Suppressor macrophage treated with lipopolysaccharide for 1 hour (primary cell): ENCODE measurements around the gene GPR183.

Experiments used
- DNase-seq, 3 donors: peaks; one replicate each; pipeline ENCODE4 v3.0.0-alpha.2; 2020 to 2022

GPR183 gene

DNA sequence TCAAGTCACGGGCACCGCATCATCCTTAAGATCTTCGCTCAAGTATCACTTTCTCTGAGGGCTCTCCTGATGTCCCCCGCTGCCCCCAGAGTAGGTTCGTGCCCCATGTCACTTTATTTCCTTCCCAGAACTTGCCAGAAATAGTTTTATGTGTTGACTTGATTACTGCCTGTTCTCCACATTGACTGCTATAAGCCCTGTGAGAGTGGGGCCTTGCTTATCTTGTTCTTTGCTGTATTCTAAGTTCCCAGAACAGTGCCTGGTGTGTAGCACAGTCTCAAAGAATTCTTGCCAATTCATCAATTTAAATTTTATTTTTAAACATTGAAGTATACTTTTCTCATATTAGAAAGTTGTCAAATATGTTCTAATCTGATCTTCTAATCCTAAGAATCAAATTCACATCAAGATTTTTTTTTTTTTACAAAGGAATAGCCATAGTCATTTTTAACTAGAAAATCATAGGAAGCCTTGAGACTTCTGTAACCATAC is 32.1 kb upstream of the GPR183 start:
- DNase-seq, result no peak

DNA sequence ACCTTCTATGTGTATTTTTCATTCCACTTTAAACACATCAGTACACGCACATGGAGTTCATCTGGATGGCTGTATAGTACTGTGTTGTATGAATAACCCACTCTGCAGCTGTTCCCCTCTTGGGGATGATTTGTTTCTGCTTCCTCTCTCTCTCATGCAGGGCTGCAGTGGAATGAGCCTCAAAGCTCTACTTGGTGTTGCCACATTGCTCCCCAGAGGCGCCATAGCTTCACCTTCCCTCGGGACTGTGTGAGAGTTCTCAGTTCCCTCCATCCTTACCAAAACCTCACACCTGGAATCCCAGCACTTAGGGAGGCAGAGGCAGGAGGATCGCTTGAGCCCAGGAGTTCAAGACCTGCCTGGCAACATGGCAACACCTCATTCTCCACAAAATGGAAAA is 28.4 kb upstream of the GPR183 start:
- DNase-seq, result peak in 1 of 3 donors; percentile 31

DNA sequence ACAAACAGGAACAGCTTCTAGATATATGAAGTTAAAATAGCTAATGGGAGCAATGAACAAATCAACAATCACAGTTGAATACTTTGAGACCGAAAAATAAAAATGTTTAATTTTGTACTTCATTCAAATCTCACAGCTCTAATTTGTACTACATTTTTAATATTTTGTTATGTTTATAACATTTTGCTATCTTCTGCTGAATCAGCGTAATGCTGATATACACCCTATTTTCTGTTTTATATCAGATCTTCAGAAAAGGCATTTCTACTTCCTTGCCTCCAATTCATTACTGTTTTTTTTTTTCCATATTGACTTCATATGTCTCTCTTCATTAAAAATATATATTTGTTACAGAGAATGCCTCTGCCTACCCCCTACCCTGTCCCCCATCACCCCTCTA is 27.9 kb upstream of the GPR183 start:
- no peak for DNase-seq

DNA sequence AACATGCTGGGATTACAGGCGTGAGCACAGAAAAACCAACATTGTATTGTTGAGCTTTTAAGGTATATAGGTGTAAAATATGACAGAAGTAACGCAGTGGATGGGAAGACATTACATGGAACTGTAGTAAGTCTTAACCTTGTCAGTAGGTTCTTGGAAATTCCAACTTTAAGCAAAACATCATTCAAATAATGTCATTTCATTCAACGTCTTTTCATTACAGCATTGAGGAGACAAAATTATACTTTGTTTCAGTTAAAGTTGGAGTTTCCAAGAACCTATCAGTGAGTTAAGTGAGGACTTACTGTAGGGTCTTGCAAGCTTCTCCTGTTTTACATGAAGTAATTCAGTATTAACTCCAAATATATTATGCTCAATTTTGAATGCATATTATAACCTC is 27.0 kb upstream of the GPR183 start:
- DNase-seq, result peak in 1 of 3 donors; percentile 53

DNA sequence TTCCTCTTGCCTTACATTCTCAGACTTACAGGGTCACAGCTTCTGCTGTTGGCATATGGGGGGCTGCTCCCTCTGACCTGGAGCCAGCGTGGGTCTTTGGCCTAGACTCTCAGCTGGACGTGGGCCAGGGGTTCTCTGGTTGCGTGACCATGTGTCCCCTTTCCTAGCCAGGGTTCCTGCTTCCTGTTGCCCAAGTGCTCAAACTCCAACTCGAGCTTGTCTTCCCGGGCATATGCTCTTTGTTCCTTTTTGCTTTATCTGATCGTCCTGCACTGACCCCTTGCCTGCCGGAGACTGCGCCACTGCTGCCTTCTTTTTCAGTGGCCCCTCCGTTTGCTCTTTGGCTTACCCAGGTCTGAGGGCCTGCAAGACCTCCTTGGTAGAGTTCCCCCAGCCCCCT is 25.3 kb upstream of the GPR183 start:
- DNase-seq, result peak in 1 of 3 donors; percentile 33

DNA sequence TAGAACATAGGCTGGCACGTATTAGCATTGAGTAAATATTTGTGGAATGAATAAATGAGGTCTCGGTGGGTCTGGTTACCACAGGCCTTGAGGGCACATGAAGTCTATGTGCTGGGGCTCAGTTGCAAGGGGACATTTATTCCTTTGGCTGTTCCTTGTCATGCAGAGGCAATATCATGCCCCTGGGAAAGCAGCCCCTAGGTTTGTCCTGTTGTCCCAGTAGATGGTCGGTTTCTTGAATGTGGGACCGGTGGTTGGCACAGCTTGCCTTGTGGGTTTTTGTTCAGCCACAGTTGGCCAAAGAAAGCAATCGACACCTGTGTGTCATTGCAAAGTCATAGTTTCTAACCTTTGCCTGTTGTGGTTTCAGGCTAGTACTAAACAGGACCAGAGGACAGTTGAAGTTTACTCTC is 24.7 kb upstream of the GPR183 start:
- no peak for DNase-seq

DNA sequence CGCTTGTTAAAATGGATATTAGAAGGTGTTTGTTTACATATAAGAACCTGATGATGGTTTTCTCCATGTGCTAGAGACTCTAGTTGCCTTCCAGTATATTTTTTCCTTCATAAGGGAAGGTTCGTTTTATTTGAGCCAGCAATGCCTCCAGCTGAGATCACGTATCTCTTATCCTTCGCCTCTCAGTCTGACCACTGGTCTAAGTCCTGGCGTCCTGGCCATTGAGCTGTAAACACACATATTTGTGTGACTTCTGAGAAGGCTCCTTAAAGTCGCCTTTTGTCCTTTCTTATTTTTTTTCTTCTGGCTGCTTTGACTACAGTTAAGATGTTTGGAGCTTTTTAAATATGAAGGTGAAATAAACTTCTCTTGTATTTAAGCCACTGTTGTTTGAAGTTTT is 23.7 kb upstream of the GPR183 start:
- no peak for DNase-seq

DNA sequence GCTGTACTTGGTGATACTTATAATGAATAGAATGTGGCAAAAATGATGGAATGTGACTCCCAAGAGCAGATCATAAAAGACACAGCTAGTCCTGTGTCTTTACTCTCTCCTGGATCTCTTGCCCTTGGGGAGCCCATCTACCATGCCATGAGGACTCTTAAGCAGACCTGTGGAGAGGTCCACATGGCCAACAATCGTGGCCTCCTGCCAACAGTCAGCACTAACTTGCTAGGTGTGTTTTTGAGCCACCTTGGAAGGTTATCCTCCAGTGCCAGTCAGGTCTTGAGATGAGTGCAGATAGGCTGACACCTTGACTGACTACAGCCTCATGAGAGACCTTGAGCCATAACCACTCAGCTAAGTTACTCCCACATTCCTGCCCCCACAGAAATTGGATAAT is 22.3 kb upstream of the GPR183 start:
- DNase-seq, result no peak

DNA sequence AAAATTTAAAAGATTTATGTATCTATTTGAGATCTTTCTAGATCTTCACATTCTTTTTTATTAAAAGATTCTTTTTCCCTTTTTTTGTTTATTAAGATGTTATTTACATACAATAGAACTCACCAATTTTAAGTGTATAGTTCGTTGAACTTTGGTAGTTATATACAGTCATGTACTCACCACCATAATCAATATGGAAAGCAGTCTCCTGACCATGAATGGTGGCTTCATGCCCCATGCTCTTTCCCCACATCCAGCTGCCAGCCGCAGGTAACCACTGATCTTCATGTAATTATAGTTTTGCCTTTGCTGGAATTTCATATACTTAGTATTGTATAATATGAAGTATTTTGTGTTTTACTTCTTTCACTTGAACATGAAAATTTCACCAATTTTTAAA is 20.6 kb upstream of the GPR183 start:
- DNase-seq, result no peak

DNA sequence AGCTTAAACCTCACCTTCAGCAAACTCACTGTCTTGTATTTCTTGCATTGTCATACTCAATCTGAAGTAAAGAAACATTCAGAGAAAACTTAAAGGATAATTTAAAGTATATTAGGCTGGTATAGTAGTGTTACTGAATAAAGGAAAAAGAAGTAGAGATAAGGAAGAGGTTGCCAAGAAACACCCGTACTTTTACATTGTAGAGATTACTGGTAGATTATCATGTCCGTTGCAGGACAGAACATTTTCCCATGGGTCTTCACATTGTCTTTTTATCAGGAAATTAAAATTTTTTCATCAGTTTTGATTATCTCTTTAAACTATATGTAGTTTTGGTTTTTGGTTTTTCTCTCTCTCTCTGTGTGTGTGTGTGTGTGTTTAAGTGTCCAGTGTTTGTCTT is 19.9 kb upstream of the GPR183 start:
- DNase-seq, result no peak

DNA sequence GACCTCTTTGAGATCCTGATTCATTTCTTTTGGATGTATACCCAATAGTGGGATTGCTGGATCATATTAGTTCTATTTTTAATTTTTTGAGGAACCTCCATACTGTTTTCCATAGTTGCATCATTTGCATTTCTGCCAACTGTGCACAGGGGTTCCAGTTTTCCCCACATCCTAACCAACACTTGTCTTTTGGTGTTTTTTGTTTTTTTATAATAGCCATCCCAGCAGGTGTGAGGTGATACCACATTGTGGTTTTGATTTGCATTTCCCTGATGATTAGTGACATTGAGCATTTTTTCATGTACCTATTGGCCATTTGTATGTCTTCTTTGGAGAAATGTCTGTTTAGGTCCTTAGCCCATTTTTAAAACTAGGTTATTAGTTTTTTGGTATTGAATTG is 18.8 kb upstream of the GPR183 start:
- no peak for DNase-seq

DNA sequence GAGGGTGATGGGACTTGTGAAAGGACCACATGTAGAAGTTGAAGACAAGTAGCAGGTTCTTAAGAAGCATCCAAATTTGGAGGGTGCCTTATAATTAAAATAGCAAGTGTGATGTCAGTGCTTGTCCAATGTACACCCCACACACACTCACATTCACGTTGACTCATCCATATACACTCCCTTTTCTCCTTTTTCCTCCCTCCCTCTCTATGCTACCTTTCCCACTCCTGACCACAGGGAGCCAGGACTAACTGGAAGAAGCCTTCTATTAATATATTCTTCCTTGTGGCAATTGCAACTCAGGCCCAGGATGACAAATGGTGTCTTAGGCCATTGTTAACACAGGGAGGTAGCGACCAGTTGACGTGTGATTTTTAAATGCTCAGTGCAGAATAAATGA is 16.3 kb upstream of the GPR183 start:
- peak in 1 of 3 donors; percentile 43 for DNase-seq

DNA sequence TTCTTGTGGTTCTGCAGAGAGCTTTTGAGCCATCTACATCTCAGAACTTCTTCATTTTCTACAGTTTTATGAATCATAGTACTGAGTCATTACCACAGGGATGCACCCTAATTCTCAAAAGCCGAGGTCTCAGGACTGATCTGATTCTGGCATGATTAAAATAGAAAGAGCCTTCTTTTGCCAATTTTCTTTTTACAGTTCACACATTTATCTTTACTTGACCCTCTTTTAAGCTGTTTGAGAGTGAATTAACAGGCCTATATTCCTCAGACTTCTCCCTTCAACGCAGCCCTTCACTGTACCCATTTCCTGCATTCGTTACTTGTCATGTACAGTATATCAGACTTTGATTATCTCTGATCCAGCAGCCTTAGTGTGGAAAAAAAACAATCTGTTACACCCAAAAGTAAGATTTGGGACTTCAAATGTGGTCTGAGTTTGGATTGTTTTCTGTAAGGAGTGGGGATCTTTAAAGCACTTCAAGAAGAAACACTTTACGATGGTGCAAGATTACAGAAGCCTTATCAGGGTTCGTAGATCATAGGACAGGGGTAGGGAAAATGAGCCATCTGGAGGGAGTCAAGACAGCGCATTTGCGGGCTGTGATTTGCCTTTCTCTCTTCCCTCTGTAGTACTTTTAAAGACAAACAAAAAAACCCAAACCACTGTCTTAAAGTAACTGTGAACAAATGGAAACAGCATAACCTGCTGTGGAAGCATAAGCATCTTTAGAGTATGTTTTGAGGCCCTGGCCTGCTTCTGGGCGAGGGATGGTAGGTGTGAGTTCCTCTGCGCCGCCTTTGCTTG is 15.3 kb upstream of the GPR183 start:
- peak; percentile 70 to 93 (median 92) for DNase-seq

DNA sequence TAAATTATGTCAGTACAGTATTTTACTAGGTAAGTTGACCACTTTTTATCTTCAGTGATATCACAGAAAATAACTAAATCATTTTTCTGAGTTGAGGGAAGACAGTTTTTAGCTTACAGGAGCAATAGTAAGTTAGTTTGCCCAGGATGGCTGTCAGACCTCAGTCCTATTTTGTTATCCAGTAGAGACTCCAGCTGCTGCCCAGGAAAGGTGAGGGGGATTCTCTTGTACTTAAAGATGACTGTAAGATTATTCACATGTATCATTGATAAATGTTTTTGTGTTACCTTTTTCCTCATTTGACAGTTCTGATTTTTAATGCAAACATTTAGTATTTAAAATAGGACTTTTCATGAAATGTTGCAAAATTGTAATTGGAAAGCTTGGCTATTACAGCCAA is 14.5 kb upstream of the GPR183 start:
- DNase-seq, result no peak

DNA sequence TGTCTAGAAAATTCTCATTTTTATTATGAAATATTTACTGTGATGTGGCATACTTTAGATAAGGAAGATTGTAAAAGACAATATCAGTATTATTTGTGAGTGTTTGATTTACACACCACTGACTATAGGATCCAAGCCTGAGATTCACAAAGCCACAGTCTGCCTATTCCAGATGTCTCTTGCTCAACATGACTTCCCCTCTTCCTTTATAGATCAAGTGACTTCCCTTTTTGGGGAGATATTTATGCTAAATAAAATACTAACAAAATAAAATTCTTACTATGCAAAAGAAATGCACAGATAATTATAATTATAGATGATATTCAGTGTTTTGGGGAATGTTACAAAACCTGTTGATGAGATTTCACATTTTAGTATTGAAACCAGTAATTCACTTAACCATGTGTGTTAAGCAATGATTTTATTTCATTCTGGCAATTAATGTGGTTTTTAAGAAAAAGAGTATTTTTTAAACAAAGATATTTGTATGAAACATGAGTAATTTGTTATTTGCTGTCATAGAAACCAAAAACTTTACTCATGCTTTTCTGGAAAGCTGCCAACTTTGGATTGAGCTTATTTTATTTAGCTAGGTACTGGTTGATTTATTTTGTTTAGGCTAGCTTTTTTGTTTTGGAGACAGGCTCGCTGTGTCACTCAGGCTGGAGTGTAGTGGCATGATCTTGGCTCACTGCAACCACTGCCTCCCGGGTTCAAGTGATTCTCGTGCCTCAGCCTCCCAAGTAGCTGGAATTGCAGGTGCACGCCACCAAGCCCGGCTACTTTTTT is 13.7 kb upstream of the GPR183 start:
- DNase-seq, result peak in 2 of 3 donors; percentile 79 to 85

DNA sequence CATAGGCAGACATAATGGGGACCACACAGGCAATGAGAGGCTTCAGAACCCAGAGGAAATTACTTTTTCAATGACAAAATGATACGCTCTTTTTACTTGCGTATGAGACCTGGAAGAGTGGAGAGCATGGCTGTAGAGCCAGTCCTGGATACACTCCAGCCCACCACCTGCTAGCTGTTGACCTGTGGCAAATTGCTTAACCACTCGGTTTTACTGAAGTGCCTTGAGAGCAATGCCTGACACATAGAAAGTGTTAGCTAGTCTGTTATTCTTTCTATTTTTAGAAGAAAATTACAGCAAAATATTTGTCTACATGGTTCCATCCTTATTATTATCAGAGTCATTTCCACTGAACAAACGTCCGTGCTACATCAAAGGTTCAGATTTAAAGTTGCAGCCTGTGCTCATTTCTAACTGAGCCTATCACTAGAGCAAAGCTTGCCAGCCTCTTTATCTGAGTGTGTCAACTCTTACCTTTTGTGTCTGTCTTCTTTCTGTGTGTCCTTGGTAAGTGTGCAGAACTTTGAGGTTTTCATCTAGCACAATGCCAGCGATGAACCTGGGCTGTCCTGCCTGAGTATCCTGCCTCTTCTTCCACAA is 9.6 kb upstream of the GPR183 start:
- no peak for DNase-seq

DNA sequence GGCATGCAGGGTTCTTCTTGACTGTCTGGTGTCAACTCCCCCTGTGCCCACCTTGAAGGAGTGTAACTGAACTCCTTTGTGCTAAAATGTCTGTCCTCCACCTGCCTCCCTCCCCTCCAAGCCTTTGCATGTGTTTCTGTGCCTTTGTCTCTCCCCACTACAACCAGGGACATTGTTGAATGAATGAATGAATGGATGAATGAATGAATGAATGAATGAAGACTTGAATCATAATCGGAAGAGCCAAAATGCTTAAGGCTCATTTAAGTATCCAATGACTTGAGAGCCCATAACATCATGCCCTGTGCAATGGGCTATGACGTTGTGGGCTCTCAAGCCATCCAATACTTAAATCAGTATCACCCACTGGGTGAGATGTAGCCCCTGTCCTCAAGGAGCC is 9.0 kb upstream of the GPR183 start:
- no peak for DNase-seq

DNA sequence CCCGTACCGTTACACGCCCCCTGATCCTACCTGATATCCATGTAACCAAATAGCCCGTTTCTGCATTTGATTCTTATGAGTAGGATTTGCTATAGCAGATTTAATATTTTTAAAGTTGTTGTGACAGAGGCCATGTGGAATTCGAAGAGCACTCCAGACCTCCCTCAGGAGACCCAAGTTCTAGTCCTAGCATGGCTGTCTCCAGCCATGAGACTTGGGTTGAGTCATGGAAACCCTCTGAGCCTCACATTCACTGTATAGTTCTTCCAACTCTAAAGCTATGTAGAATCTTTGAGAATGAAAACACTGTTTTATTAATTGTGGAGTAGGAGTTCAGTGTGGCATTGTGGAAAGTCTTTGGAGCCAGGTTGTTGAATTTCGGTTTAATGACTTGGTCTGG is 8.0 kb upstream of the GPR183 start:
- DNase-seq, result no peak

DNA sequence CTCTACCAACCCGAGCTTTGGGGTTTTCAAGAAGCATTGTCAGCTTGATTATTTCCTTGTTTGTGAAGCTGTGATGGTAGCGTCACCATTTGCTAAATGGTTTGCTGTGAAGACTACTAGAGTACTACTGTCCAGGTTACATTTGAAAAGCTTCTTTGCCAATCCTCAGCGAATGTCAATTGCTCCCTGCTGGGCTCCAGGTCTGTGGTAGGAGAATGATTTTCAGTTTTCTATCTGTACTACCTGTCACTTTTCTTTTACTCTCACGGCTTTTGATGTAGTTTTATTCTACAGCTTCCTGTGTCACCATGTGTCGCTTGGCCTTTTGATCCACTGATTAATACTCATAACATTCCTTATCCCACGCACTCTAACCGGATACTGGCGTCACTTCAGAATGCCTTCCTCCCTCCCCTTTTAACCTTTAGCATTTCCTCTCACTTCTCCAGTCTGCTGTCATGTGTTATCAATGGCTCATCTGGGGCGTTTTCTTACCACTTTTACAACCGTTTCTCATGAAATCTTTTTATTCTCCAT is 7.5 kb upstream of the GPR183 start:
- DNase-seq, result peak in 2 of 3 donors; percentile 49 to 56

DNA sequence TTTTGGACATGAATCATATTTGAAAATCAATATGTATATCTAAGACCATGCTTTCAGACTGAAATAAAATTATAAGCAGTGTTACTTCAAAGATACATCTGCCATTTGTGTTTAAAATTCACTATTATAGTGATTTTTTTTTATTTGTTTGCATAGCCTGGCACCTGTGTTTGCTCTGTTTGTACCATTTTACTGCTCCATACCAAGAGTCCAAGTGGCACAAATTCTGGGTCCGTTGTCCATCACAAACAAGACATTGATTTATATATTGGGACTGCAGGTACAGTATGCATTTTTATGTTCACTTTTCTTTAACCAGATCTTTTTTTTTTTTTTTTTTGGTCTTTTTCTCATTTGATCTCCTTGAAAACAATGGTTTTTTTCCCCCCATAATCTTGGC is 6.7 kb upstream of the GPR183 start:
- no peak for DNase-seq

DNA sequence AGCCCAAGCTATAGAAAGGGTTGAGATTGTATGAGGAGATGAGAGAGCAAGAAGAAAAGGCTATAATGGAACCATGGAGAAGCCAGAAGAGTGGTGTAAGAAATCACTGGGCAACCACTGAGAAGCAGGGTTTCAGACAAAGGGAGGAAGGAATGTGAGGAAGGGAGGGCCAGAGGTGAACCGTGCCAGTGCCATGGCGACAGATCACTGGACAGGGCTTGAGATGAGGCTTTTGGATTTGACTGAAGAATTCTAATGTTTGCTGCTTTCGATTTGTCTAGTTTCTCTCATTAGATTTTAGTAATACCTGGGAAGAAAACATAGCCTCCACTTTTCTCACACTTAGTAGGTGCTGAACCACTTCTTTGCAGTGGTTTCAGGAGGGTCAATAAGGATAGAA is 6.3 kb upstream of the GPR183 start:
- no peak for DNase-seq

DNA sequence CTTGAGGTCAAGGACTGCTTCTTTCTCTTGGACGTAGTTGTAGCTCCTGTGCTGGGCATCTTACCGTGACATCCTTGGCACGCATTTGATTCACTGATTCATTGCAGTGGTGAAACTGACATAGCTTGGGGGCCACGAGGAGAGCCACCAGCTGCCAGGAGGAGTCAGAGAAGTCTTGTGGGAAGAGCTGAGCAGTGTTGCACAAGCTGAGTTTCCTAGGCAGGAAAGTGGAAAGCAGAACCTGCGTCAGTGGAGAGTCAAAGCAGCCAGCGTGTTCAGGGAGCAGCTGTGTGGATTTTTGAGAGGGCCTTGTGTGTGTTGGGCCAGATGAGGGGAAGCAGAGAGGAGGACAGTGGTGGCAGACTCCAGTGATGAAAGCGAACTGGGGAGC is 5.3 kb upstream of the GPR183 start:
- DNase-seq, result peak; percentile 95 to 99 (median 98)

DNA sequence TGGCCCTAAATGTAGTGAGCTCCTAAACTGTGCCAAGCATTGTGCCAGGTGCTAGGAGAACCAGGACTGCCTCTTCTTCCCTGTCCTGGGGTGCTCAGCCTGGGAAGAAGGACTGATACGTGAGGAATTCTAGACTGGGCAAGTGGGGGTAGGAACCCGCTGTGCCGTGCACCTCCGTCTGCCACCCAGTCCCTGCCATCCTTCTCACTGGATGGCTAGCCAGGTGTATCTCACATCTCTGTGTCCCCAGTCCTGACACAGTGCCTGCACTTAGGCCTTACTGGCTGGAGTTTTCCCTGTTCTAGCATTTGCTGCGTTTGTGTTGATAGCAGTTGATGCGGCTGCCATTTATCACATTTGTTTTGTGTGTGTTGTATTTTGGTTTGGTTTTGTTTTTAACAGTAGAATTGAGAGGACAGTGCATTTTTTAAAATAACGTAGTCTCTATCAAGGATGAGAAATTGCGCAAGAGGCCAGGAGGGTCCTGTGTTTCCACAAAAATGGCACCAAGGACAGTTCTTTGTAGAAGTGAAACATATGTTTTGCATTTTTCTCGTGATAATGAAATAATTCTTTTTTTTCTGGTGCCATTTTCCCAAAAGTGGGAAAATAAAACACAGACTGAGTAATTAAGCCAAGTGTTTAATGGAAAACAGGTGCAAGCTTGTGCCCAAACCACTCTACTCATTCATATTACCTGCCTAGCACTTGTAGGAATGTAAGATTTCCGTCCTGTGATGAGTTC is 4.7 kb upstream of the GPR183 start:
- peak in 1 of 3 donors; percentile 45 for DNase-seq
